GM10266 (cell line): ENCODE results near the gene PTPN6.

Source experiments
- DNase-seq: peaks from one replicate; pipeline ENCODE4 v3.0.0; 2012; ENCODE audit errors: extremely low spot score
- CTCF ChIP-seq: IDR thresholded peaks from 2 replicates; pipeline ENCODE4 v1.5.1; 2012; ENCODE audit warnings: mild to moderate bottlenecking, low read depth; ENCODE audit not compliant: control insufficient read depth, insufficient read depth; ENCODE audit errors: missing control alignments

Gene PTPN6

GRCh38 chr12:7009512-7009911 is 58.4 kb downstream of the PTPN6 start:
- no peak for TF ChIP-seq CTCF
- DNase-seq, result no peak
